NCI-H524 (cell line): ENCODE measurements around the gene EXOC3L1.

ENCODE experiments used
- DNase-seq, 2 experiments: peaks; one replicate each; lab custom pipeline; 2025; lab: John Stamatoyannopoulos, UW

The EXOC3L1 gene

GRCh38 chr16:67197704-67198103 is 7.8 kb upstream of the EXOC3L1 start:
- no peak for DNase-seq

- no peak for DNase-seq
Measured at GRCh38 chr16:67196881-67197280, 6.9 kb upstream of the EXOC3L1 start.

GRCh38 chr16:67195676-67196075 is 5.7 kb upstream of the EXOC3L1 start:
- no peak for DNase-seq

GRCh38 chr16:67194260-67194659 is 4.3 kb upstream of the EXOC3L1 start:
- DNase-seq, result no peak

GRCh38 chr16:67193536-67193935 is 3.6 kb upstream of the EXOC3L1 start:
- no peak for DNase-seq

GRCh38 chr16:67192781-67193361 is 2.9 kb upstream of the EXOC3L1 start:
- DNase-seq, result no peak

GRCh38 chr16:67191995-67192681 is 2.2 kb upstream of the EXOC3L1 start, which contains the start of gene E2F4:
Gene E2F4 (plus strand): TSS chr16:67192155. CDS start chr16:67192228, 73 bp downstream.
- peak; percentile 83 to 89 for DNase-seq

GRCh38 chr16:67191411-67191994 is 1.6 kb upstream of the EXOC3L1 start:
- DNase-seq, result no peak

GRCh38 chr16:67190448-67191399 is 788 bp upstream of the EXOC3L1 start:
- no peak for DNase-seq

- DNase-seq, result no peak
Measured at GRCh38 chr16:67188798-67189197, 1.1 kb downstream of the EXOC3L1 start.

GRCh38 chr16:67188323-67188722 is 1.6 kb downstream of the EXOC3L1 start:
- DNase-seq, result no peak

- DNase-seq, result no peak
Measured at GRCh38 chr16:67187175-67187890, 2.6 kb downstream of the EXOC3L1 start.

GRCh38 chr16:67186550-67186950 is 3.4 kb downstream of the EXOC3L1 start:
- no peak for DNase-seq

GRCh38 chr16:67185651-67186134 is 4.2 kb downstream of the EXOC3L1 start:
- DNase-seq, result no peak

GRCh38 chr16:67184995-67185650 is 4.8 kb downstream of the EXOC3L1 start:
- DNase-seq, result peak; percentile 64 to 80

GRCh38 chr16:67184453-67184994 is 5.4 kb downstream of the EXOC3L1 start:
- DNase-seq, result peak; percentile 33 to 75

- peak; percentile 99 for DNase-seq
Measured at GRCh38 chr16:67183627-67184452, 6.1 kb downstream of the EXOC3L1 start, which contains the start of gene MATCAP1. Gene MATCAP1 (minus strand): TSS chr16:67183963. CDS start chr16:67180610, 3,353 bp downstream.

- no peak for DNase-seq
Measured at GRCh38 chr16:67183284-67183626, 6.7 kb downstream of the EXOC3L1 start.

- no peak for DNase-seq
Measured at GRCh38 chr16:67182288-67182687, 7.6 kb downstream of the EXOC3L1 start.

GRCh38 chr16:67181346-67181745 is 8.6 kb downstream of the EXOC3L1 start:
- DNase-seq, result no peak
